ENCODE data around the gene KIR2DL3.

GRCh38 chr19:54727562-54727961, 10.8 kb upstream of the KIR2DL3 start:
- TF ChIP-seq TAF1 (IDR thresholded peaks at IDR 0.05; ENCODE audit: low read depth) = no peak
- TF ChIP-seq RAD21 (IDR thresholded peaks at IDR 0.05; ENCODE audit: low read depth) = no peak
- no peak for TF ChIP-seq REST (IDR thresholded peaks at IDR 0.05; ENCODE audit: low read depth)
- no peak for TF ChIP-seq NFIC (IDR thresholded peaks at IDR 0.05)
- TF ChIP-seq ZBTB7A (IDR thresholded peaks at IDR 0.05; ENCODE audit: low read depth) = no peak
- TF ChIP-seq YY1 (IDR thresholded peaks at IDR 0.05; ENCODE audit: low read depth) = no peak
- TF ChIP-seq EP300 (IDR thresholded peaks at IDR 0.05; ENCODE audit: borderline replicate concordance) = no peak
- no peak for TF ChIP-seq CREB1 (IDR thresholded peaks at IDR 0.05; ENCODE audit: low read depth)
- no peak for TF ChIP-seq EGR1 (IDR thresholded peaks at IDR 0.05)

Measured in Ishikawa (cell line).